ENCODE results near the gene OSTN. TPM values are rescaled to one million over a fixed set of nuclear protein-coding genes. Genes with fewer than 3 reads are reported as not detected.

Gene OSTN
- total RNA-seq, 1 donor from 2014 or later = not detected

GRCh38 chr3:191198480-191198879 is 561 bp upstream of the OSTN start:
- H3K36me3 Mint-ChIP-seq (ENCODE audit: low read depth, unreplicated experiment) = no peaks in the 10 kb centered on the region
- no peak overlapping the region for H3K27ac Mint-ChIP-seq (ENCODE audit: unreplicated experiment)
- H3K4me3 Mint-ChIP-seq (ENCODE audit: unreplicated experiment) = no peak overlapping the region
- peaks cover 4% of the 10 kb centered on the region for H3K4me1 Mint-ChIP-seq (ENCODE audit: unreplicated experiment)
- H3K9me3 Mint-ChIP-seq (ENCODE audit: unreplicated experiment) = no peaks in the 10 kb centered on the region
- no peak for DNase-seq (ENCODE audit: low spot score)
- no peak for TF ChIP-seq CTCF (IDR thresholded peaks at IDR 0.05; ENCODE audit: unreplicated experiment)
- no peaks in the 10 kb centered on the region for H3K27me3 Mint-ChIP-seq (ENCODE audit: unreplicated experiment)

- Mint-ChIP-seq H3K4me3 (ENCODE audit: unreplicated experiment) (no peak overlapping the region), H3K9me3 (ENCODE audit: unreplicated experiment) (no peaks in the 10 kb centered on the region), H3K27me3 (ENCODE audit: unreplicated experiment) (no peaks in the 10 kb centered on the region), H3K4me1 (ENCODE audit: unreplicated experiment) (no peaks in the 10 kb centered on the region), H3K27ac (ENCODE audit: unreplicated experiment) (no peak overlapping the region), H3K36me3 (ENCODE audit: low read depth, unreplicated experiment) (no peaks in the 10 kb centered on the region)
- DNase-seq (ENCODE audit: low spot score) = no peak
- TF ChIP-seq CTCF (IDR thresholded peaks at IDR 0.05; ENCODE audit: unreplicated experiment) = no peak
Observed at GRCh38 chr3:191210032-191210431, 11.0 kb downstream of the OSTN start.

GRCh38 chr3:191216510-191216909 is 17.5 kb downstream of the OSTN start:
- TF ChIP-seq CTCF (IDR thresholded peaks at IDR 0.05; ENCODE audit: unreplicated experiment) = no peak
- peaks cover 2% of the 10 kb centered on the region for H3K27me3 Mint-ChIP-seq (ENCODE audit: unreplicated experiment)
- peaks cover 6% of the 10 kb centered on the region for H3K9me3 Mint-ChIP-seq (ENCODE audit: unreplicated experiment)
- no peak overlapping the region for H3K4me3 Mint-ChIP-seq (ENCODE audit: unreplicated experiment)
- no peak for DNase-seq (ENCODE audit: low spot score)
- H3K4me1 Mint-ChIP-seq (ENCODE audit: unreplicated experiment) = no peaks in the 10 kb centered on the region
- H3K36me3 Mint-ChIP-seq (ENCODE audit: low read depth, unreplicated experiment) = no peaks in the 10 kb centered on the region
- no peak overlapping the region for H3K27ac Mint-ChIP-seq (ENCODE audit: unreplicated experiment)

GRCh38 chr3:191217301-191217700 is 18.3 kb downstream of the OSTN start:
- Mint-ChIP-seq H3K27me3 (ENCODE audit: unreplicated experiment) (peaks cover 2% of the 10 kb centered on the region), H3K4me1 (ENCODE audit: unreplicated experiment) (no peaks in the 10 kb centered on the region), H3K27ac (ENCODE audit: unreplicated experiment) (no peak overlapping the region), H3K36me3 (ENCODE audit: low read depth, unreplicated experiment) (no peaks in the 10 kb centered on the region), H3K9me3 (ENCODE audit: unreplicated experiment) (peaks cover 6% of the 10 kb centered on the region), H3K4me3 (ENCODE audit: unreplicated experiment) (no peak overlapping the region)
- no peak for DNase-seq (ENCODE audit: low spot score)
- TF ChIP-seq CTCF (IDR thresholded peaks at IDR 0.05; ENCODE audit: unreplicated experiment) = no peak

GRCh38 chr3:191220908-191221307 is 21.9 kb downstream of the OSTN start:
- H3K4me3 Mint-ChIP-seq (ENCODE audit: unreplicated experiment) = no peak overlapping the region

More at GRCh38 chr3:191220908-191221307, 21.9 kb downstream of the OSTN start:
- DNase-seq (ENCODE audit: low spot score) = no peak
- Mint-ChIP-seq H3K9me3 (ENCODE audit: unreplicated experiment) (peaks cover 6% of the 10 kb centered on the region), H3K36me3 (ENCODE audit: low read depth, unreplicated experiment) (no peaks in the 10 kb centered on the region), H3K4me1 (ENCODE audit: unreplicated experiment) (no peaks in the 10 kb centered on the region), H3K27me3 (ENCODE audit: unreplicated experiment) (peaks cover 2% of the 10 kb centered on the region), H3K27ac (ENCODE audit: unreplicated experiment) (no peak overlapping the region)
- no peak for TF ChIP-seq CTCF (IDR thresholded peaks at IDR 0.05; ENCODE audit: unreplicated experiment)

Measured in endothelial cell (in vitro differentiated cells).